ENCODE results near the gene ARHGAP15. TPM values are rescaled to one million over a fixed set of nuclear protein-coding genes. Genes with fewer than 3 reads are reported as not detected.

ARHGAP15 gene
- total RNA-seq, 2 donors from 2014 or later: 277 to 309 TPM

DNA sequence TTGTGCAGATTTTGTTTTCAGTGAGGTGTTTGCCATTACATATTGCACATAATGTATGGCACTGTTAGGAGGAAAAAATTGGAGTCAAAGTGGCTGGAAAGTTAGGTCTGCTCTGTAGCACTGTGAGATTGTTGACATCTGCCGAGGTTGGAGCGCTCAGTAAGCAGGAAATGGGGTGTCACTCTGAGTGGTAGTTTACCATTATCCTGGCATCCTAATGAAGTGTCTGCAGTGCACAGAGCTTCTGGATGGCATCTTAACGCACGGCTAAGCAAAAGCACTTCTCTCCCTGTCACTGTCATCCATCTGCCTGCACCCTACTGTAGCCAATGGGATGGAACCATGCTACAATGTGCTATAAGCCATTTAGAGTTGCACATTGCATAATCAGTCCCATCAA lies 561.9 kb downstream of the ARHGAP15 start:
- DNase-seq (no peak), ATAC-seq (no peak)
- Mint-ChIP-seq H3K27ac (no peak overlapping the region), H3K4me1 (peaks cover 27% of the 10 kb centered on the region), H3K27me3 (no peaks in the 10 kb centered on the region), H3K4me3 (peak overlapping the region; percentile 31), H3K36me3 (ENCODE audit: low read depth) (peaks cover 9% of the 10 kb centered on the region)
- no peaks in the 10 kb centered on the region for H3K9me3 ChIP-seq (ENCODE audit: control insufficient read depth, low read length, poor library complexity, severe bottlenecking)

DNA sequence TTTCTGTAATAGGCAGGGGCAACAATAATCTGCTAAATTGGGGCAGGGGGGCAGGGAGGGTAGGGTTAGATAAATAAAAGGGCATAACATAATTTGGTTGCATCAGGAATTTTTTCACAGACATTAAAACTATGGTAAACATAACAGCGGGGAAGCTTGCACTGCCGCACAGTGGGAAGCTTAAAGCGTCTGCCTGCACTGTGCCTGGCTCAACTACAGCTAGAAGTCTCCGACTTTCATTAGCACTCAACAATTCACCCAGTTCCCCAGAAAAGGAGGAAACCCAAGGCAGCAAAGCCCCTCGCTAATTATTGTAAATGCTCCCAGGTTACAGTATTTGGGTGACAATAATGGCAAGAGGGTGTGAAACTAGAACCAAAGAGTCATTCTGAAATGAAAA lies 562.9 kb downstream of the ARHGAP15 start:
- Mint-ChIP-seq H3K36me3 (ENCODE audit: low read depth) (peaks cover 9% of the 10 kb centered on the region), H3K27ac (no peak overlapping the region), H3K4me1 (peaks cover 28% of the 10 kb centered on the region), H3K4me3 (no peak overlapping the region), H3K27me3 (no peaks in the 10 kb centered on the region)
- ATAC-seq (no peak), DNase-seq (no peak)
- no peaks in the 10 kb centered on the region for H3K9me3 ChIP-seq (ENCODE audit: control insufficient read depth, low read length, poor library complexity, severe bottlenecking)

DNA sequence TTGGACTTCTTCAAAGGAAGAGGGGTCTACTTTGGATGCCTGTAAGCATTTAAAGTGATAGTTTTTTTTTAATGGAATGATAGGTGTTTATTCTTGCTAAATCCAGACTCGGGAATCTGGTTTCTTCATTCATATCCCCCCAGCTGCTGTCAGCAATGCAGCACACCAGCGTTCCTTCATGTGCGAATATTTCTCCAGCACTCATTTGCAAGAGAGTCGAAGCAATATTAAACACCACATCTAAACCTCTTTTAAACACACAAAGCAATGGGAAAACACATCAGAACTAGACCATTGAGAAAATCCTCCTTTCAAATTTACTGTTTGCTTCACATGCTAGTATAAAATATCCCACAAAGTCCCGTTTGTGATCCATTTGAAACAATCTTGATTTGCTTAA lies 563.7 kb downstream of the ARHGAP15 start:
- Mint-ChIP-seq H3K36me3 (ENCODE audit: low read depth) (peaks cover 9% of the 10 kb centered on the region), H3K27me3 (no peaks in the 10 kb centered on the region), H3K4me3 (no peak overlapping the region), H3K27ac (no peak overlapping the region), H3K4me1 (peaks cover 28% of the 10 kb centered on the region)
- H3K9me3 ChIP-seq (ENCODE audit: control insufficient read depth, low read length, poor library complexity, severe bottlenecking): no peaks in the 10 kb centered on the region
- DNase-seq: no peak
- ATAC-seq: no peak

DNA sequence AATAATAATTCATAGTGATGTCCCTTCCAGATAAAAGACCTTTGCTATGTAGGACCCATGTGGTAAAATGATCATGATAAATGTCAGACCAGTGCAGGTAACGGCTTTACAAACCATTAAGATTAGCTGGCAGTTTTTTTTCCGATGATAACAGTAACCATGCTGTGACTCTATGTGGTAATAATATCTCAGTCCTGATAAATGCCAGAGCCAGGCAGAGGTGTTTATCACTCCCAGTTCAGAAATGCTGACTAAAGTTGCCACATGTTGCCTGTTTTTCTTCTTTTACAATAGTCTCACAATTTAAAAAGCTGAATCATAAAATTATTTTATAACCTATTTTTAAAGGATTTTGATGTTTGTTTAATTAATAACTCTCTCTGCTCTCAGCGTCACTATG lies 565.1 kb downstream of the ARHGAP15 start:
- Mint-ChIP-seq H3K27me3 (no peaks in the 10 kb centered on the region), H3K4me3 (no peak overlapping the region), H3K36me3 (ENCODE audit: low read depth) (peaks cover 5% of the 10 kb centered on the region), H3K4me1 (peaks cover 29% of the 10 kb centered on the region), H3K27ac (peak overlapping the region; percentile 76)
- no peak for DNase-seq
- no peaks in the 10 kb centered on the region for H3K9me3 ChIP-seq (ENCODE audit: control insufficient read depth, low read length, poor library complexity, severe bottlenecking)
- no peak for ATAC-seq

DNA sequence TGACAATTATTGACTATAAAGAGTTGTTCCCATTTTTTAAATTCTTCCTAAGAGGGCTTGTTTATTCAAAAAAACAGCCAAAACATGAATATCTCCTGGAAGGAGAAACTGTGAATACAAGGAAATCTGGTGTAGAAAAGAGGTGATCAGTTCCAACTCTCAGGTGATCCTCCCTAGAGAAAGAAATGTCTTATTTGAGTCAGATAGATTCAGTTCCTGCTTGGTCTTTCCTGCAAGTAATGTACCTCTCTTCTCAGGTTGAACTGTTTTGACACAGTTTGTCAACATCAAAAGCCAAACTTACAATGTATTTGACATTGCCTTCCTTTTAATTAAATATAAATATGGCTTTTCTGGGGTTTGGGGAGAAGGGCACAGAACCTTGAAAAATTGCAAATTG lies 567.4 kb downstream of the ARHGAP15 start:
- no peak overlapping the region for H3K27ac Mint-ChIP-seq

DNA sequence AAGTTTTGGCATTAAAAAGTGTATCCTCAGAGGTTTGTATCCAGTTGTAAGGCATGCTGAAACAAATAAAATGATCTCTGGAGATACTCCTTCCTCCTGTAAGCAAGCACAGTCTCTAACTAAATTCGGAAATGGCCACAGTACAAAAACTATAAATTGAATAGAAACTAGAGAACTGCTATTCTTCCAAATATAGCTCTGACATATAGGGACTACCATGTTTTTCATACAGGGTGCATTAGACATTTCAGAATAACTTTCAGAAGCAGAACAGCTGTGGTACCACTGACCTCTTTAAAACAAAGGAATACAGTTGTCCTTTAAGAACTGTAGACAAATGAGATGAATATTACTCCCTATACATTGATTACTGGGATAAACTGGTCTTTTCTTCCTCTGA lies 568.5 kb downstream of the ARHGAP15 start:
- no peak for ATAC-seq
- Mint-ChIP-seq H3K4me3 (no peak overlapping the region), H3K36me3 (ENCODE audit: low read depth) (peaks cover 3% of the 10 kb centered on the region), H3K27ac (peak overlapping the region; percentile 85), H3K27me3 (no peaks in the 10 kb centered on the region), H3K4me1 (peaks cover 17% of the 10 kb centered on the region)
- DNase-seq: no peak
- no peaks in the 10 kb centered on the region for H3K9me3 ChIP-seq (ENCODE audit: control insufficient read depth, low read length, poor library complexity, severe bottlenecking)

More for the DNA sequence above, 567.4 kb downstream of the ARHGAP15 start:
- Mint-ChIP-seq H3K36me3 (ENCODE audit: low read depth) (peaks cover 5% of the 10 kb centered on the region), H3K4me3 (no peak overlapping the region), H3K27me3 (no peaks in the 10 kb centered on the region), H3K4me1 (peaks cover 24% of the 10 kb centered on the region)
- ATAC-seq (no peak), DNase-seq (no peak)
- no peaks in the 10 kb centered on the region for H3K9me3 ChIP-seq (ENCODE audit: control insufficient read depth, low read length, poor library complexity, severe bottlenecking)

DNA sequence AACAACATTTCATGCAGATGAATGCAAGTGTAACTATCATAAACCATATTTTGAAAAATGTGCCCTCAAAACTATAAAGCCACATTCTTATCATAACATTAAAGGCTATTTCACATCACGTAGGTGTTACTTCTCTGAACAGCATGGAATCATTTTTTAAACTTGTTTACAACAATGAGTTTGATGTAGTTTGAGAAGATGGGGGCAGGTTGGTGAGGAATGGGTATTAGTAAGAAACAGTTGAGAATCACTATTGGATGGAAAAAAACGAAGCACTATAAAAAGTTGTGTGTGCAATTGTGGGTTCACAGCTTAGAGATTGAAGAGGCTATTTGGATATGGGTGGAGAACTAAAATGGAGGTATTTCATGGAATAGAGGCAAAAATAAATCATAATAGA lies 569.1 kb downstream of the ARHGAP15 start:
- Mint-ChIP-seq H3K27me3 (no peaks in the 10 kb centered on the region), H3K4me1 (peaks cover 17% of the 10 kb centered on the region), H3K4me3 (no peak overlapping the region), H3K36me3 (ENCODE audit: low read depth) (peaks cover 9% of the 10 kb centered on the region), H3K27ac (peak overlapping the region; percentile 85)
- no peaks in the 10 kb centered on the region for H3K9me3 ChIP-seq (ENCODE audit: control insufficient read depth, low read length, poor library complexity, severe bottlenecking)
- DNase-seq: no peak
- no peak for ATAC-seq

DNA sequence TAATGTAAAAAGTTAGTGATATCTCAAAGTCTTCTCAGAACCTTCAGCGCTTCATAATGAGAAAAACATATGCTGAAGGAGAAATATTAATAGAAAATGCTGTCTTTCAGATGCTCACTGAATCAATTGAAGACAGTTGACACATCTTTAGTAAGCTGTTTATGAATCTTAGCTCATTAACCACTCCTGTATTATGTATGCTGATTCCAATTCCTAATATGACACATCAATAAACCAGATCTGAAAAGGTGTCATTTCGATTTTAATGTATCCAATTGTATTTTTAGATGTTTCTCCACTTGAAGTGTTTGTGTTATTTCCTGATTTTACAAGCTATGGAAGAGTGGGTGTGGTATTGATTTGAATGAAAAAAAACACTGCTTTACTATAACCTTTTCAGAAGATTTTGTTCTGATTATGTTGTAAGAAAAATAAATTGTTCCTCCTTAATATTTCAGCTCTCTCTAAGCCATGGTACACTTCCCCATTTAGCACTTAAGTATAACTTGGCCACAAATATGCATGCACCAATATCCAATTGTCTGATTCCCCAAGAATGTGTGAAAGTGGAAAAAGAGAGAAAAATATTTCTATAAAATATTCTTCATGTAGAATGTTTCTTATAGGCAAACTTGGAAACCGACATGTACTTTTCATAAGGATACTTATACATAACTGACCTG lies 569.8 kb downstream of the ARHGAP15 start:
- H3K27ac Mint-ChIP-seq: peak overlapping the region; percentile 85
- H3K9me3 ChIP-seq (ENCODE audit: control insufficient read depth, low read length, poor library complexity, severe bottlenecking): no peaks in the 10 kb centered on the region
- ATAC-seq (no peak), DNase-seq (no peak)
- no peaks in the 10 kb centered on the region for H3K27me3 Mint-ChIP-seq
- peaks cover 11% of the 10 kb centered on the region for H3K36me3 Mint-ChIP-seq (ENCODE audit: low read depth)
- peaks cover 17% of the 10 kb centered on the region for H3K4me1 Mint-ChIP-seq
- H3K4me3 Mint-ChIP-seq: no peak overlapping the region

DNA sequence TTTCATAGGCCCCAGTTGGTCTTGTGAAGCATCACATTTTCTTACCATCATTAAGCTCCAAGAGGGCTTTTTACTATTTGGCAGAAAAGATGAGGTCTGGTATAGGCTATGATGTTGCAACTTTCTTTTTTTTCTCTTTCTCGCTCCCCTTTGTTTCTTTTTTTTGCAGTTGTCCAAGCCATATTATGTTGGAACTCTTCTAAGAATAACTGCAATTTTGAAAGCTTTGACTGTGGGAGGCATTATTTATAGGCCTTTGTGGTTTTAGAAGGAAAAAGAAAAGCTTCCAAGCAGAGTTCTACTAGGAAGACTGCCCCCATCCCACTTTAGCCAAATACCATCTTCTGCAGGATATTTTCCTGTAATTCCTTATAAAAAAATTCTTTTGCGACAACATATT lies 571.6 kb downstream of the ARHGAP15 start:
- ATAC-seq (no peak), DNase-seq (no peak)
- Mint-ChIP-seq H3K4me3 (no peak overlapping the region), H3K27ac (peak overlapping the region; percentile 43), H3K4me1 (peaks cover 17% of the 10 kb centered on the region), H3K36me3 (ENCODE audit: low read depth) (peaks cover 19% of the 10 kb centered on the region), H3K27me3 (no peaks in the 10 kb centered on the region)
- no peaks in the 10 kb centered on the region for H3K9me3 ChIP-seq (ENCODE audit: control insufficient read depth, low read length, poor library complexity, severe bottlenecking)

DNA sequence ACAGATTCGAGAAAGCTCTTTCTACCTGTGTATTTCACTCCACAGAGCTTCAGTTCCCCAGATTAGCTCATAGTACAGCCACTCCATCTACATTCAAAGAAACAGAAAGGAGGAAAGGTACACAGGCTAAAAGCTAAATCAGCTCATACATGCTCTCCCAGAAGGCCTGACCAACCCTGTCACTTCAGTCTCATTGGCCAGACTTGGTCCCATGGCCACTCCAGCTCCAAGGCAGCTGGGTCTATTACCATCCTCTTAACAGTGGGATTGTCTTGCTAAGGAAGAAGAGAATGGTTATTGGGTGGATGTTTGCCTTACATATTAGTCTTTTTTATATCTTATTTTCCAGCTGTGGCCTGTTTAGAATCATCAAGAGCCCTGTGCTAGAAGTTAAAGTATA lies 572.6 kb downstream of the ARHGAP15 start:
- ATAC-seq (no peak), DNase-seq (no peak)
- H3K9me3 ChIP-seq (ENCODE audit: control insufficient read depth, low read length, poor library complexity, severe bottlenecking): no peaks in the 10 kb centered on the region
- Mint-ChIP-seq H3K4me1 (peaks cover 17% of the 10 kb centered on the region), H3K27ac (peak overlapping the region; percentile 43), H3K36me3 (ENCODE audit: low read depth) (peaks cover 20% of the 10 kb centered on the region), H3K27me3 (no peaks in the 10 kb centered on the region), H3K4me3 (no peak overlapping the region)

DNA sequence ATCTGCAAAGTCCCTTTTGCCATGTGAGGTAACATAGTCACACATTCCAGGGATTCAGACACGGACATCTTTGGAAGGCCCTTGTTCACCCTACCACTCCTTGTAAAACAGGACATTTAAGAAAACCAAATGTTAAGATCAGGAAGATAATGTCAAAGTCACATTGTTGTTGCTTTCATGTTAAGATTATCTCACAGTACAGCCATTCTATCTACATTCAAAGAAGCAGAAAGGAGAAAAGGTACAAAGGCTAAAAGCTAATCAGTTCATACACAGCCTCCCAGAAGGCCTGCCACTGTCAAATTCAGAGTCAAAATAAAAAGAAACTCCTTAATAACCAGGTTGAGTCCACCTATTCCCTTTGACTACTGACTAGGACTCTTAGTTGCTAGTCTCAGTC lies 573.7 kb downstream of the ARHGAP15 start:
- ATAC-seq: no peak
- Mint-ChIP-seq H3K27ac (peak overlapping the region; percentile 73), H3K36me3 (ENCODE audit: low read depth) (peaks cover 27% of the 10 kb centered on the region)

DNA sequence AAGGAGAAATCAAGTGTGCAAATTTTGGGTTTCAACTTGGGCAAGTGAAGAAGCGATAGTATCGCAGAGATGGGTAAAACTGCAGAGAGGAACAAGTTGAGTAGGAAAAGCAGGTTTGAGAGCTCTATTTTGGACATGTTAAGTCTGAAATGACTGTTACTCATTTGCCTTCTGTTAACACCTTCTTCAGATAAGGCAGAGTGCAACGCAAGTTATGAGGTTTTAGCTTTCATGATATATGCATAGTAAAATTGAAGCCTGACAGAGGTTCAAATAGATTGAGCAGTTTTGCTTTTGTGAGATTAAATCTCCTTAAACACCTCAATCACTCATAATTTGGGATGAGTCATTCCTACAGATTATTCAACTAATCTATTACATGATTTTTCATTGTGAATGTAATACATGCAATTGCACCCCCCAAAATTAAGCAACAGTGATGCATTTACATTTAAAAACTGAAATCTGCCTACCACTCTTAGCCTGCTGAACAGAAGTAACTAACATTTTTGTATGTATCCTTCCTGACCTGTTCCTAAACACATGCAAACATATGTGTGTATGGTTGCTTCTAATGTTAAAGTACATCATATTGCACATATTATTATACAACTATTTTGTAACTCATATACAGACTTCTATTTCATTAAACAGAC lies 575.4 kb downstream of the ARHGAP15 start:
- H3K4me1 Mint-ChIP-seq: peaks cover 13% of the 10 kb centered on the region
- H3K27me3 Mint-ChIP-seq: no peaks in the 10 kb centered on the region
- peaks cover 28% of the 10 kb centered on the region for H3K36me3 Mint-ChIP-seq (ENCODE audit: low read depth)
- H3K4me3 Mint-ChIP-seq: no peak overlapping the region
- no peaks in the 10 kb centered on the region for H3K9me3 ChIP-seq (ENCODE audit: control insufficient read depth, low read length, poor library complexity, severe bottlenecking)
- ATAC-seq (no peak), DNase-seq (no peak)
- peak overlapping the region; percentile 19 for H3K27ac Mint-ChIP-seq

More for the DNA sequence above, 573.7 kb downstream of the ARHGAP15 start:
- DNase-seq: no peak
- peaks cover 22% of the 10 kb centered on the region for H3K4me1 Mint-ChIP-seq
- H3K9me3 ChIP-seq (ENCODE audit: control insufficient read depth, low read length, poor library complexity, severe bottlenecking): no peaks in the 10 kb centered on the region
- no peaks in the 10 kb centered on the region for H3K27me3 Mint-ChIP-seq
- peak overlapping the region; percentile 45 for H3K4me3 Mint-ChIP-seq

DNA sequence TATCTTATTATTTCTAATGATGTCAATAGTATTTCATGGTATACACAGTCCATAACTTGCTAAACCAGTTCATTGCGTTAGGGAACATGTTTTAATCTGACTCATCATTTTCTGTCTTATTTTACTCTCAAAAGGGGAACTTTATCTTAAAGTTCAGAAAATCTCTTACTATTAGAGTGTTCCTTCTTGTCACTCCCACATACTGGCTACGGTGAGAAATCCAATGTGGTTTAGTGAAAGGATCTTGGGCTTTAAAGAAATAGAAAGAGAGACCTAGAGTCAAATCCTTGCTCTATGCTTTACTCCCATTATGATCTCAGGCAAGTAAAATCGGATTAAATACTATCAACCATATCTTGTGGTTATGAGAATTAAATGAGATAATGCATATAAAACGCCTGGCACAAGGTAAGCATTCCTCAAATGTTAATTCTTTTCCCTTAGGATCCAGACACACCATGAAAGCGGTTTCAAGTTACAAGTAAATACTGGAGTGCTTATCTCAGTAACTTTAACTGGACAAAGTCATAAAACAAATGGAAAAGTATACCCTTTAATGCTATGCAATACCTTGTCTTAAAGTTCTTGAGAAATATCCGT lies 576.0 kb downstream of the ARHGAP15 start:
- Mint-ChIP-seq H3K27ac (peak overlapping the region; percentile 2), H3K4me1 (peaks cover 12% of the 10 kb centered on the region), H3K4me3 (no peak overlapping the region), H3K27me3 (no peaks in the 10 kb centered on the region), H3K36me3 (ENCODE audit: low read depth) (peaks cover 28% of the 10 kb centered on the region)
- H3K9me3 ChIP-seq (ENCODE audit: control insufficient read depth, low read length, poor library complexity, severe bottlenecking): no peaks in the 10 kb centered on the region
- no peak for ATAC-seq
- no peak for DNase-seq

All from T-helper 17 cell (primary cell).